Glomerular endothelial cell (primary cell): ENCODE measurements around the gene CAMK1D. TPM values are rescaled to one million over a fixed set of nuclear protein-coding genes. Genes with fewer than 3 reads are reported as not detected.

Source experiments
- DNase-seq: peaks from one replicate; pipeline ENCODE4 v3.0.0-alpha.2; 2011; ENCODE audit warnings: low read depth, low spot score; ENCODE audit errors: extremely low read depth
- total RNA-seq: library from RNA; depleted of rRNA; stranded (reverse); fragments of >200 nt; gene quantifications from 2 replicates; pipeline ENCODE4 v1.2.3, GENCODE V29; 2015

CAMK1D gene
- total RNA-seq, 1 donor from 2014 or later, result 2.0 TPM

DNA sequence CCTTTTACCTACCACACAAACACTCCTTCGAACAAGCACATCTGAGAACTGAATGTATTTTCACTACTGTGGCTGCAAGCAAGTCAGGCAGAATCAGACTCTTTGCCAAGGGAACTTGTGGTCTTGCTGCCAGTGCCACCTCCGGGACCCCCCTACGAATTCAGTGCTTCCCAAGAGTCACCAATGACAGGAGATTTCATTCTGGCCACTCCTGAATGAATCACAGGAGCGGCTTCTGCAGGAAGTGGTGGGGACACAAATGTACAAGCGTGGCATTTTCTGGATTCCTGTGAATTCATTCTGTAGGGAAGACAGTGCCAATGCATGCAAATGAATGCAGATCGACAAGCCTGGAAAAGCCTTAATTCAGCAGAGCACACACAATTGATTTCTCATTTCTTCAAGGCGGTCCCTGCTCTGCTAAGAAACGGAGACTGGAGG, 161.2 kb downstream of the CAMK1D start:
- no peak for DNase-seq

DNA sequence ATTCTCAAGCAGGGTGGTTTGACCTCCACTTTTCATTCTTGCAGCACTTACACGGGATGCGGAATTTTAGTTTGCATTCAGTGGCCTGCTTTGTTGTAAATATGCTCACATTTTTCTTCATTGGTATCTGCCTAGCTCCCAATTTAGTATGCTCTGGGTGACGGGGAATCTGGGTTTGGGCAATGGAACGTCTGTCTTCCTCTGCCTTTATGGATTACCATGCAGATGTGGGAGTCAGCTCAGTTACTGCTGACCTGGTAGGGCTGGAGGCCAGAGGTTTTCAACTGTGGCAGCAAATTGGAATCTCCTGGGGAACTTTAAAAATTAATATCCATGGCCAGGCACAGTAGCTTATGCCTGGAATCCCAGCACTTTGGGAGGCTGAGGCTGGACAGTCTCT, 161.6 kb downstream of the CAMK1D start:
- no peak for DNase-seq

DNA sequence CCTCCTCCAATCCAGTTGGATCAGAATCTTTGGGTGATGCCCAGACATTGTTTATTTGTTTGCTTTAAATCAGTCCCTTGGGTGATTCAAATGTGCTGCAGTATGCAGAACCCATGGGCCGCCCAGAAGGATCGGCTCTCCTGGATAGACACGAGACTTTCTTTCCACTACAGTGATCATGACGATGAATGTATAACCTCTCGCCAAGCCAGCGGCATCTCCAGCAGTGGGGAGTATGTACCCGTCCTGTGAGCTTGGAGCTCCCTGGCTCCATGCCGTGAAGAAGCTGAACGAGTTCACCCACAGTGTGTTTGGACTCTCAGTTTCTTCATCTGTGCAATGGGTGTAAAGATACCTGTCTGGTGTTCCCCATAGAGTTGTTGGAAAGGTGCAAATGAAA, 162.3 kb downstream of the CAMK1D start:
- DNase-seq, result no peak

DNA sequence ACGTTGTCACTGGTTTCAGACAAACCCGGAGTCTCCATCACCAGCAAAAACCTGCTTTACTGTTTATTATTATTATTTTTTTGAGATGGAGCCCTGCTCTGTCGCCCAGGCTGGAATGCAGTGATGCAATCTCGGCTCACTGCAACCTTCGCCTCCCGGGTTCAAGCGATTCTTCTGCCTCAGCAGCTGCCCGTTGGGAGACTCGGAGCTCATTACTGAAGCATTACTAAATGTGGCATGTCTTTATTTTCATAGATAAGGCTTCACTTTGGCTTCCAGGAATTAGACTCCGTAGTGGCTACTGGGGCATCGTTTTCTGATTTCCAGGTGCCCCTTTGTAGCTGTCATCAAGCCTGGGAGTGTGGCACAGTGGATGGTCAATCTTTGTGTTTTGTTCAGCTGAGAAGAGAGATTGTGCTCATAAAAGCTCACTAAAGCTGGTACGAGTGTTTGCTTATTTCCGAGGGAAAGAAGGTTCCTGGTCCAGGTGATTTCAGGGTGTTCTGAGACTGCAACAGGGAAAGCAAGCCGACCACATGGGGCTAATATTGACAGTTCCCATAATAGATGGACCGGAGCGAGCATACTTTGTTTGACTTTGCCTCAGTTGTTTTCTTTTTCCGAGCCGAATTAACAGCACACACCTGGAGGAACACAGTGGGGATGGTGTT, 163.1 kb downstream of the CAMK1D start:
- DNase-seq, result no peak

DNA sequence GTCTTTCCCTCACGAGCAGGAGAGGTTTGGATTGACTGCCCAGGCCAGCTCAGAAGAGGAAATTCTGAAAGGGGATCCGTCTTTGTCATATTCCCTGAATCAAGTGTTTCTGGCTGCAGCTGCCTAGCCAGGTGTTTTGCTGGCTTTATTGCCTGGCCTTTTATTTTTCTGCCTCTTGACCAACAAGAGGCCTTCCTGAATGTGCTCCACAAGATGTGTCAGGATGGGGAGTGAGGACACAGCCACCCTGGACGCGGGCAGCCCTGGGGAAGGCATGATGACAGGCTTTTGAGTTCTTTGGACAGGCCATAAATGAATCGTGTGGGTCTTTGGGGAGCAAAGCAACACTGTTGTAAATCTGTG, 163.6 kb downstream of the CAMK1D start:
- no peak for DNase-seq

DNA sequence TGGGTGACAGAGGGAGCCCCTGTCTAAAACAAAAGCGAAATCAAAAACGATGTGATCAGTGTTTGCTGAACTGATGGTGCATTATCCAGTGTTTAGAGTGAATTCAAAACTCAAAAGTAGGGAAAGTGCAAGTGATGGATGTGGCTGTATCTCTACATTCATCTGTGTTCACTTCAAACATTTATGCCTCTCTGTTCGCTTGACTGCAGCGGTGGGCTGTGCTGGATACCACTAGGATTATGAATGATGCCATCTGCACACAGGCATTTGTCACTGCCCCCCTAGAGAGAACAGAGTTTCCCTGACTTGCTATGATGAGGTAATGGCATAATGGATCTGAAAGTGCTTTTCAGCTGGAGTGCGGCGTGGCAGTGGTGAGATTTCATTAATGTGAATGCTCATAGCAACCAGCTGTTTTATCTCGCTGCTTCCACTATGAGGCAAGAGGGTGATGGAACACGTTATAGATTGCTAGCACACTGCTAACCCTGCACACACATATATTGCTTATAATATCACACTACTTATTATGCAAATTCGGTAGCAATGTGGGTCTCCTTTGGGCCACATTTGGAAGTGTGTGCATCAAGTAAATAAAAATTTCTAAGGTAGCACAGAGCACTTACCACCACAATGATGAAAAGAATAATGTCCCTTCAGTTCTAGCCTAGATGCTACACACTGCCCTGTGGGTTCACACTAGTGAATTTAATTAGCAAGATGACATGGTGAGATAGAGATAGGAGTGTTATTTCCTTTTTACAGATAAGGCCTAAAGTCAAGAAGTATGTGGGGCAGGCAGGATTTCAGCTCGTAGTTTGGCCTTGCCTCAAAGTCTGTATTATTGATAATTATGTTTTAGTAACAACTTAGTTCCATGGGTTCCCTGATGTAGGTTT, 164.7 kb downstream of the CAMK1D start:
- no peak for DNase-seq

DNA sequence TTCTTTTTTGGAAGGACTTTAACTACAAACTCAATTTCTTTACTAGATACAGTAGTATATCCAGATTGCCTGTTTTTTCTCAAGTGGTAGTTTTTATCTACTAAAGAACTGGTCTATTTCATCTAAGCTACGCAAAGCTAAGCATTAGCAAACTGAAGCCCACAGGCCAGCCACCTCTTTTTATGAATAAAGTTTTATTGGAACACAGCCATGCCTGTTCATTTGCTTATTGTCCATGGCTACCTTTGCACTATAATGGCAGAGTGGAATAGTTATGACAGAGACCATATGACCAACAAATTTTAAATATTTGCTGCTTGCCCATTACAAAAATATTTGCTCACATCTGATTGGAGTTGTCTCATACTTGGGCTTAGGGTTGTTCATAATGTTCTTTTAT, 168.7 kb downstream of the CAMK1D start:
- no peak for DNase-seq

DNA sequence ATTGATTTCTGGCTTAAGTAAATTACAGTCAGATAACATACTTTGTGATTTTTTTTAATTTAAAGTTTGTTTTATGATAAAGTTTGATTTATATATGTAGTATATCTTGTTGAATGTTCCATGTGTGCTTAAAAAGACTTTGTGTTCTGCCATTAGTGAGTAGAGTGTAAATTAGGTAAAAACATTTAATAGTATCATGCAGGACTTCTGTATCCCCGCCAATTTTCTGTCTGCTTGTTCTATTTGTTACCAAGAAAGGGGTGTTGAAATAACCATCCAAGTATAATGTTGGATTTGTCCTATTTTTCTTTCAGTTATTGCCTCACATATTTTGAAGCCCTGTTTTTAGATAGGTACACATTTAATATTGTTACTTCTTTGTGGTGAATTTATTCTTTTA, 172.1 kb downstream of the CAMK1D start:
- DNase-seq, result no peak

DNA sequence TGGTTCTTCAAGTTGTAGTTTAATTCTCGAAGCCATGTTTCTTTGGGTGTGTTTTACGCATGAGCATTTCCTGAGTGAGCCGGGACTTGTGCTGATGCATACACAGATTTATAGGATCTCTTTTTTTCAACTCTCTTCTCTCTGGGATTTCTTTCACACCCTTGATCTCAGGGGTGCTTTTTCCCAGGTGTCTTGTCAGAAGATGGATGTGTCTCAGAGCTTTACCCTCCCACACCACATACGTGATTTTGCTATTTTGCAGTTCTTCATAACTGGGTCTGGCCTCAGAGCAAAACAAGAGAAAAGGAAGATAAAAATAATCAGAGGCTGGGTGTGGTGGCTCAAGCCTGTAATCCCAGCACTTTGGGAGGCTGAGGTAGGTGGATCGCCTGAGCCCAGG, 177.0 kb downstream of the CAMK1D start:
- DNase-seq, result no peak

DNA sequence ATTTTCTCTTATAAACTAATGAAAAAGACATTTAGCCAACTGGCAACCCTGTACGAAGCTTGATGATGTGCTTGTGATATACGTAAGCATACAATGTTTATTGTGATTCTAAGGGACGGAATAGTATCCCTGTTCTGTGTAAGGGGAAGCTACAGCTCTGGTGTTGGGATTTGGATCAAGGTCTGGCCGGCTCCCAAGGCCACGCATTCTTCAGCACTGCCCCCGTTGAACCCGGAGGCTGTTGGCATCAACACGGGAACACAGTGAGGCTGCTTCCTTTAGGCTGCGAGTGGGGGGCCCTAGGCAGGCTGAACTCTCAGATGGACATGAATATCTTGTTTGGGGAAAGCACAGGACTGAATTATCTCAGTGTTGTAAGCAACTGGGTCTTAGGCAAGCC, 180.6 kb downstream of the CAMK1D start:
- DNase-seq, result no peak

DNA sequence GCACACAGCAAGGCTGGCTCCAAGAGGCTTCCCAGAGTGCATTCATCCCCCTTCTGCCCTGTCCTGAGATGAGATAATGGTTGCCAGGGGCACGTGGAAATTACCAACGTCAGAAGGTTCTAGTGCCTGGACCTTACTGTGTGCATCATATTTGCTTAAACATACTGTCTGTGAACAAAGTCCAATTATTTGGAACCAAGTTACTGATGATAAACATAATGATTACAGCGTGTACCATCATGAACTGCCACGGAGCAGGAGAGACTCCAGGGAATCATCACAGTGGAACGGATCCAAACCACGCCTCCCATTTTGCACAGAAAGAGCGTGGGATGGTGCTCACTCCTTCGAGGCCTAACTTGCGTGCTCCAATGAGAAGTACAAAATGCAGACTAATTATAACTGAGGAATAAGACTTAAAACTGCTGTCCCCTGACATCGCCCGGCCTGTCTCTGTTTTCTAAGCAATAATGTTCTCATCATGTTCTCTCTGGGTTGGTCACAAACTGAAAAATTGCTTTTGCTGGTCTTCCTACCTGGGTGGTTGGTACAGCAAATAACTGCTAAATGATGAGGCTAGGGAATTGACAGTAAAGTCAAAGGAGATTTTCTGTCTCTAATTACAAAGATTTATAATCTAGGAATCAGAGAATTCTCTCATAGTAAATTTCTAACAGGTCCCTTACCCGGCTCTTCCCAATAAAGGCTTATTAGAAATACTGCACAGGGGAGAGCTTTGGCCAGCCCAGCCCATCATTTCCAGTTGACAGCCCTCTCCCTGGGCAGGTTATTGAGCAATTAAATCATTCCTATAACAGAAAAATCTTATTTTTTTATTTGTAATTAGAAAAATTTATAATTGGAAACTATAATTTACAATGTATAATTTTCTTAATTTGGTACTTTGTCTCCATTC, 182.2 kb downstream of the CAMK1D start:
- DNase-seq, result no peak

DNA sequence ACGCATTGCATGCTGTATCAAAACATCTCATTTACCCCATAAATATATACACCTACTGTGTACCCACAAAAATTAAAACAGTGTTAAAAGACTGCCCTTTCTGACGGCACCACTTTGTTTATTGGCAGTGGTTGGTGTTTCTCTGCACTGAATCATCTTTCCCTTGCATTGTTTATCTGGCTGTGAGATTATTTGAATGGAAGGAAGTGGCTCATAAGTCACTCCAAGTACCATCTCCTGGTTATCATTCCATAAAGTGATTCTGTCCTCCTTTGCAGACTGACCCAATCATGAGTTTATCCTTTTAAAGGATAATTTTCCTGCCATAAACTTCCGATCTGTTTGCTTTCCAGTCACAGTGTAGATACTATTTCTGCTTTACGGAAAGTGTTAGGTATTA, 183.8 kb downstream of the CAMK1D start:
- peak; percentile 18 for DNase-seq

DNA sequence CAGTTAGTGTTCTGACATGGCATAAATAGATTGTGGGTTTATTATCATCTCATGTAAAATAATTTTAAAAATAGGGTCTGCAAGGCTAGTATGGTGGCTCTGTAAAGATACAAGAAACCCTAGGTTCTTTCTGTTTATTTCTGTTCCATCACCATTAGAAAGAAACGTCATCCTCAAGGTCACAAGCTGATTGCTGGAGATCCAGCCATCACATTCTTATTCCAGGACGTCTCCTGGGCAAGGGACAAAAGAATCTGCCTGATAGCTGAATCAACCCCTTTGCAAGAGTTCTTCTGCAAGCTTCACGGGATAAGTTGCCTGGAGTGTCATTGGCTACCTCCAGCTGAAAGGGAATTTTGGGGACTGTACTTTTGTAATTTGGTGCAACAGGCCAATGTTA, 184.4 kb downstream of the CAMK1D start:
- no peak for DNase-seq

DNA sequence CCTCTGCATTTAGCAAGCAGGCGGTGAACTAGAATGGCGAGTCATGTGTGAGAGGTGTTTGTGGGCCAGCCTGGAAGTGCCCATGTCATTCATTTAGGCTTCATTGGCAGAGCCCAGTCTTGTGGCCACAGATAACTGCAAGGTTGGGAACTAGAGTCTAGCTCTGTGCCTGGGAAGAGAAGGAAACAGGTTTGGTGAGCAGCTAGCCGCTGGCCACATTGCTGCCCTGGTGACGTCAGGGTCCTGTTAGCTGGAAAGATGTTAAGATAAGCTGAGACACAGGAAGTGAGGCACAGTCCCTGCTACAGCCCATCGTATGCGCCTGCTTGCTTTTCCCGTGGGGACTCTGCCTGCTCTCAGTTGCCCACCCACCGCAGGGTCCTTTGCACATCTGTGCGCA, 185.5 kb downstream of the CAMK1D start:
- no peak for DNase-seq

DNA sequence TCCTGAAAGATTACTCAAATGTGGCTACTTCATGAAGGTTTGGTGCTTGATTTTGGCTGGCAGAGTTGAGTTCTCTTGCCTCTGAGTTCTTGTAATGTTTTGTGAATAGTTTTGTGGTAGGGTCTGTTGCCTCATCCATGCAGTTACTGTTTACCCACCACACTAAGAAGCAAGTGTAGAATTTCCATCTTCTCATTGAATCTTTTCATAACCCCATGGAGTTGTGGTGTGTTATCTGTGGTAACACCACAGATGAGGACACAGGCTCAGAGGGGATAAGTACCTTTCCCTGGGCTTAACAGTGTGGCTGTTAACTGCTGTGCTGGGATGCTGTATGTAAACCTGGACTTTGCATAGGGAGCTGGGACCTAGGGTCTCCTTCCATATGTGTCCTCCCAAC, 186.3 kb downstream of the CAMK1D start:
- DNase-seq, result no peak

DNA sequence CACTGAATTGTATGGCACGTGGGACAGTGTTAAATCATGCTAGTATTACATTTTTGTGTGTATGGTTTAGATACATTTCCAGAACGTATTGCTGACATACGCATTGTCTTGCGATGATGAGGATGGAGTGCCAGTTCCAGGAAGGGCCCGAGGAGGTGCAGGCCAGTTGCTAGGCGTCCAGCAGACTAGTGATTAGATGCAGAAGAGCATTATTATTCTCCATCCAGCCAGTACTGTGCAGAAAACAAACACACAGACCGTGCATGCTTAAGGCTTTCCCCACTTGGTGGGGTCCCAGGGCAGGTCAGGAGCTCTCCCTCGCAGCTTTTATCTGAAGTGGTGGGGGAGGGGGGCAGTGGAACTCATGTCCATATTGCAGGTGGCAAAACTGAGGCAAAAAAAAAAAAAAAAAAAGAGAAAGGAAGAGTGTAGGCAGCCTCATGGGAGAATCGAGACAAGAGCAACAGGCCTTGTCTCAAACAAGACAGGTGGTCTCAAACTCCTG, 189.2 kb downstream of the CAMK1D start:
- DNase-seq, result no peak

DNA sequence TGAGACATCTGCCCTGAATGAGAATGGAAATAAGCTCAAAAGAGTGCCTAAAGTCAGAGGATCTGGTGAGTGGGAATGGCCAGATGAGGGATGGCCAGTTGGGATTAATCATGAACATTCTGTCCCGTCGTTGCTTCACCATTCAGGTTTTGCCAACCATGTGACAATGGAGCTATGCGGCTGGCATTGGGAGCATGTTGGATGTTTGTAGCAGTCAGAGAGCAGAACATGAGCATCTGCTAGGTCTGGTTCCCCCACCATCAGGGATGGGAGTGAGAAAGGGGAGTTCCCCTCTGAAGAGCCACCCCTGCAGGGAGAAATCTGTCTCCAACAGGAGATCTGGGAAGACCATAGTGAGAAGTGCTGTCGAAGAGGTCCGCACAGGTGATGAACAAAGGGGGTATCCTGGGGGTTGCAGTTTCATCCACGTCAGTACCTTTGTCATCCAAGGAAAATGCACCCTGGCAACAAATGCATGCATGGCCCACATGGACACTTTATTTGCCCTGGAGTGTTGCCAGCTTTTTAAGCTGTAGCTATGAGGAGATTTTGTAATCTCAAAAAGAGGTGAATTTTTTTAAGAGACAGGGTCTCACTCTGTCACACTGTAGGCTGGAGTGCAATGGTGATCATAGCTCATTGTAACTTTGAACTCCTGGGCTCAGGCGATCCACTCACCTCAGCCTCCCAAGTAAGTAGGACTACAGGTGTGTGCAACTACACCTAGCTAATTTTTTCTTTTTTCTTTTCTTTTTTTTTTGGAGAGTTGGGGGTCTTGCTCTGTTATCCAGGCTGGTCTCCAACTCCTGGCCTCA, 190.2 kb downstream of the CAMK1D start:
- no peak for DNase-seq

DNA sequence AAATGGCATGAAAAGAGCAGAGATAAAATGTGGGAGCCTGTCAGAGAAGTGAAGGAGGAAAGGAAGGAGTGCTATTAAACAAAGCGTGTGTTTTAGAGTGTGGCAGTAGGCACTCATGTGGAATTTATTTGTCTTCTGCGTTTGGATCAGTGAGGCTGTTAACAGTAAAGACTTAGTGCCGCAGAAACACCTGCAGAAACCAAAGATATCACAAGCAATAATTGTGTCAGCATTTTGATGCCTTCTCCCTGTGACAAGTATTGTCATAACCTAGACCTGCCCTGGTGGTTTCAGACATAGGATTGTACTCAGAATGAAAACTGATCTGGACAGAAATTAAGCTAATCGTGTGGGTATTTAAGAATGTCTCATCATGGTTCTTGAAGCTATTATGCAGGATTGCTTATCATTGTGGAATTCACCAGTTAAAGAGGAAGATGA, 191.0 kb downstream of the CAMK1D start:
- no peak for DNase-seq

DNA sequence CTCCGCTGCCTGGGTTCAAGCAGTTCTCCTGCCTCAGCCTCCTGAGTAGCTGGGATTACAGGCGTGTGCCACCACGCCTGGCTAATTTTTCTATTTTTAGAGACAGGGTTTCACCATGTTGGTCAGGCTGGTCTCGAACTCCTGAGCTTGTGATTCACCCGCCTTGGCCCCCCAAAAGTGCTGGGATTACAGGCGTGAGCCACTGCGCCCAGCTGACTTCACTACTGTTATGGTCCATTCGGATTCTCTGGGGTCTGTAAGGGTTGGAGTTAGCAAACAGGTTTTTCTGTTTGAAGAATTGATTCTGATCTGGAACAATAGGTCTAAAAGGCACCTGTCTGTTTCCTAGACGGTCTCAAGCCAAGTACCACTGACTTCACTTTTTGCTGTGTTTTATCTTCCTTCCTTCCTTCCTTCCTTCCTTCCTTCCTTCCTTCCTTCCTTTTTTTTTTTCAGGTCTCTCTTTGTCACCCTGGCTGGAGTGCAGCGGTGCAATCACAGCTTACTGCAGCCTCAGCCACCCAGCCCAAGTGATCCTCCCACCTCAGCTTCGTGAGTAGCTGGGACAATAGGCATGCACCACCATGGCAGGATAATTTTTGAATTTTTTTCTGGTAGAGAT, 192.2 kb downstream of the CAMK1D start:
- no peak for DNase-seq
